Psoas muscle (tissue), 8 donors: ENCODE measurements around the gene OLA1. TPM values are rescaled to one million over a fixed set of nuclear protein-coding genes. Genes with fewer than 3 reads are reported as not detected.

Experiments
- ATAC-seq, 4 donors: fragments of 200-7000 bp; cut with Tn5 transposase; one replicate each; pipeline ENCODE4 v1.9.1; 2020; ENCODE audit warnings: moderate library complexity in 3 of 4, mild to moderate bottlenecking in 2 of 4
- DNase-seq, 2 donors: peaks; one replicate each; pipeline ENCODE4 v3.0.0-alpha.2; 2020
- H3K27ac ChIP-seq: fragments of 200-600 bp; one replicate; pipeline ENCODE4 v1.8.0; 2022
- H3K27me3 ChIP-seq, 3 donors: fragments of 200-600 bp in 1 of 3; one replicate each; pipeline versions ENCODE4 v1.6.1 to v1.8.0; 2013 to 2022; ENCODE audit warnings: low read length in 2 of 3, mild to moderate bottlenecking in 2 of 3, moderate library complexity in 1 of 3; ENCODE audit not compliant: insufficient read depth in 3 of 3
- H3K36me3 ChIP-seq, 2 donors: fragments of 200-600 bp in 1 of 2; one replicate each; pipeline versions ENCODE4 v1.6.1 to v1.8.0; 2013 to 2022; ENCODE audit warnings: low read depth in 1 of 2, mild to moderate bottlenecking in 1 of 2, moderate library complexity in 1 of 2; ENCODE audit not compliant: insufficient read depth in 1 of 2
- H3K4me1 ChIP-seq: fragments of 200-600 bp; one replicate; pipeline ENCODE4 v1.8.0; 2022
- H3K4me3 ChIP-seq: fragments of 200-600 bp; one replicate; pipeline ENCODE4 v1.8.0; 2022; ENCODE audit warnings: mild to moderate bottlenecking
- H3K9me3 ChIP-seq: fragments of 200-600 bp; one replicate; pipeline ENCODE4 v1.8.0; 2022
- WGBS, 3 donors: extraction: QIAGEN DNeasy Blood & Tissue Kit; methylation state at CpG; one replicate each; pipeline versions ENCODE4 v1.1.6 to v1.1.7; 2013; 5-methylcytosine and 5-hydroxymethylcytosine counted together
- intact Hi-C, 2 donors: fragments of 100-400 bp; cut with DNase I; formaldehyde crosslinking; loops; one replicate each; pipeline versions ENCODE4 v1.11.0 to v1.14.2; 2022
- polyA plus RNA-seq, 3 donors: library from polyadenylated mRNA; stranded (reverse); fragments of 200-250 nt; gene quantifications; one replicate each; pipeline ENCODE4 v1.2.3, GENCODE V29; 2013
- total RNA-seq, 4 donors: library from RNA; stranded (reverse); fragmentation: NEBNext Ultra II Directional in 2 of 4; extraction: Animal tissue kit (Norgen Biotek cat#: 25700) in 2 of 4; gene quantifications; one replicate each; pipeline versions ENCODE4 v1.2.1 to v1.2.4, GENCODE V29; 2021 to 2023
- TF ChIP-seq, protein P1 (sequence below): fragments of 200-600 bp; IDR thresholded peaks from one replicate; pipeline ENCODE4 v1.8.0; 2022; ENCODE audit warnings: antibody characterized with exemption
- donor health status: healthy with polysubstance abuse.
- donor health status: DM: no; HTN: no; CAD: no; lungs with moderate emphysema.
- donor health status: Bipolar disorder and iron deficiency.
- donor health status: healthy.
- donor health status: DM: yes; HTN: yes; CAD: no.
- donor health status: DM: no; HTN: no; CAD: no.
- donor health status: DM: no; HTN: no; CAD: no.
- donor health status: DM: yes; HTN: yes; CAD: no.

The OLA1 gene
- total and polyA plus RNA-seq, 7 donors = 86.8 to 125 (median 112) TPM

DNA sequence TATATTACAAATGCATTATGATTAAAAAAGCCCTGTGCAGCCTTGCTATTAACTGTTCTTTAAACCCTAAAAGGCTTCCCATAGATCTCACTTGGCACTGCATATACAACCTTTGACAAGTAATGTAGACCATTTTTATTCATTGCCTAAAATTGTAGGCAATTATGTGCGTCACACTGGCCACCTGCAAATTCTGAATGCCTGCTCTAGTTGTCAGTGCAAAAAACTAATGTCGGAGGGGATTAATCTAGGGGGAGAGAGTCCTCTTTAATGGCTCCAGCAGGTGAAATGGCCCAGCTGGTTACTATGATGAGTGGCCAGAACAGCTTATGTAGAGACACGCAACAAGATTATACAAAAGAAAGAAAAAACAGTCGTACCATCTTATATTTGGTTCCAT lies 123.2 kb downstream of the OLA1 start:
- ATAC-seq (no peak), DNase-seq (no peak)
- WGBS, 3 donors = 91 to 95% (median 93%) methylated on average over 4 of the region's 4 CpGs
- Histone ChIP-seq H3K9me3 (no peaks in the 10 kb centered on the region), H3K4me3 (no peak overlapping the region), H3K27ac (no peak overlapping the region), H3K27me3 (no peaks in the 10 kb centered on the region), H3K4me1 (no peaks in the 10 kb centered on the region), H3K36me3 (peaks cover 0 to 10% of the 10 kb centered on the region in 2 donors)
- intact Hi-C loops = no loop called here
- TF ChIP-seq, protein P1, sequence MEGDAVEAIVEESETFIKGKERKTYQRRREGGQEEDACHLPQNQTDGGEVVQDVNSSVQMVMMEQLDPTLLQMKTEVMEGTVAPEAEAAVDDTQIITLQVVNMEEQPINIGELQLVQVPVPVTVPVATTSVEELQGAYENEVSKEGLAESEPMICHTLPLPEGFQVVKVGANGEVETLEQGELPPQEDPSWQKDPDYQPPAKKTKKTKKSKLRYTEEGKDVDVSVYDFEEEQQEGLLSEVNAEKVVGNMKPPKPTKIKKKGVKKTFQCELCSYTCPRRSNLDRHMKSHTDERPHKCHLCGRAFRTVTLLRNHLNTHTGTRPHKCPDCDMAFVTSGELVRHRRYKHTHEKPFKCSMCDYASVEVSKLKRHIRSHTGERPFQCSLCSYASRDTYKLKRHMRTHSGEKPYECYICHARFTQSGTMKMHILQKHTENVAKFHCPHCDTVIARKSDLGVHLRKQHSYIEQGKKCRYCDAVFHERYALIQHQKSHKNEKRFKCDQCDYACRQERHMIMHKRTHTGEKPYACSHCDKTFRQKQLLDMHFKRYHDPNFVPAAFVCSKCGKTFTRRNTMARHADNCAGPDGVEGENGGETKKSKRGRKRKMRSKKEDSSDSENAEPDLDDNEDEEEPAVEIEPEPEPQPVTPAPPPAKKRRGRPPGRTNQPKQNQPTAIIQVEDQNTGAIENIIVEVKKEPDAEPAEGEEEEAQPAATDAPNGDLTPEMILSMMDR = no peak

DNA sequence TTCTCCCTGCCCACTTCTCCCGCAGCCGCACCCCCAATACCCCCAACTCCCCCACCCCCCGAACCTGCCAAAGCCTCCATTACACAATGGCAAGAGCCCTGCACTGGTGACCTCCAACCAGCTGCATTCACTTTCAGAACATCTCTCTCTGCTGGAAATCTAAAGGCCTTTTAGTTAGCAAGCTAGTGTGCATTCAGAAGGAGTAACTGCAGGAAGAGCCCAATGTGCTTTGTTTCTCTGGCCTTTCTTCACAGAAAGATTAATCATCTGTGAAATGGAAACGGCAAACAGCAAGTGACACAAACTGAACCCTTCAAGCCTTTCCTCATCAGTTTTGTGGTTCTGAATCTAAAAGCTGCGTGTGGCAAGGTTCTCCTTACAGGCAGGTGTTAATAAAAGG lies 124.2 kb downstream of the OLA1 start:
- no peak overlapping the region for H3K4me3 ChIP-seq
- H3K9me3 ChIP-seq = no peaks in the 10 kb centered on the region
- H3K36me3 ChIP-seq = peaks cover 0 to 10% of the 10 kb centered on the region in 2 donors
- intact Hi-C loops = no loop called here
- H3K27me3 ChIP-seq = no peaks in the 10 kb centered on the region
- no peaks in the 10 kb centered on the region for H3K4me1 ChIP-seq
- WGBS, 3 donors = 81 to 90% (median 83%) methylated on average over 5 of the region's 5 CpGs
- no peak for ATAC-seq
- no peak for DNase-seq
- TF ChIP-seq, protein P1 = no peak
- H3K27ac ChIP-seq = no peak overlapping the region

DNA sequence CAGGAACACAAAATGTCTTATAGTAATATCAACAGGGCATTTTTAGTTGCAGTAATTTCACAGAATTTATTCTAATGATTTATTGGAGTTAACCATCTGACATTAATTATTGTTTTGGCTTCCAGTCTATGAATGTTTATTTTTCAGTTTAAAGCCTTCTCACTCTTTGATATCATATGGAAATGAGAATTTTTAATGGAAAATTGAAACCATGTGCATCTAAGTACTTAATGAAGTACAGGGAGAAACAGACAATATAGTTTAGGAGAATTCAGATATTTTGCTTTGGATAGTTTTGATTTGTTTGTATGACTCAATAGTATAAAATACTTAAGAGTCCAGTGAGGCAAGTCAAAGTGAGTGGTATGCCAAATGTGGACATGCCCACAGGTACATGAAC lies 126.1 kb downstream of the OLA1 start:
- TF ChIP-seq, protein P1 = no peak
- ATAC-seq (no peak), DNase-seq (no peak)
- H3K4me3 ChIP-seq = no peak overlapping the region
- intact Hi-C loops = no loop called here
- no peak overlapping the region for H3K27ac ChIP-seq
- no peaks in the 10 kb centered on the region for H3K4me1 ChIP-seq
- peaks cover 0 to 10% of the 10 kb centered on the region in 2 donors for H3K36me3 ChIP-seq
- no peaks in the 10 kb centered on the region for H3K27me3 ChIP-seq
- no peaks in the 10 kb centered on the region for H3K9me3 ChIP-seq

DNA sequence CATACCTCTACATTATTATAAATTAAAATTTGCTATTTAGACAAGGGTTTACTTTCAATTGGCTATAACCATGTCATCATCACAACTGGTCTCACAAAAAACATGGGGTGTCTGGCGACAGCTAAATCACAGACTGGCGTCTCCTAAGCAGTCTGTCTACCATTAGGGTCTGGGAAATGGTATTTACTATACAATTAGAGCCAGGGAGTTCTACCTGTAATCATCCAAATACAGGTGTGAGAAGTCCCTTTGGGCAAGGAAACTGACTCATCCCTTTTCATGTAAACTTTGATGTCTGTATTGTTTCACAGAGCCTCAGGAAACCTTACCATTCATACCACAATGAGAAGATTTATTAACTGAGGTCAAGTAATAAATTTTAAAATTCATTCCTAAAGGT lies 126.7 kb downstream of the OLA1 start:
- Histone ChIP-seq H3K9me3 (no peaks in the 10 kb centered on the region), H3K4me3 (no peak overlapping the region), H3K27me3 (no peaks in the 10 kb centered on the region), H3K27ac (no peak overlapping the region), H3K4me1 (no peaks in the 10 kb centered on the region), H3K36me3 (peaks cover 0 to 10% of the 10 kb centered on the region in 2 donors)
- intact Hi-C loops = no loop called here
- ATAC-seq (no peak), DNase-seq (no peak)
- 95 to 98% (median 97%) methylated on average over 2 of the region's 2 CpGs for WGBS, 3 donors
- TF ChIP-seq, protein P1 = no peak

GRCh38 chr2:174121175-174121574 lies 127.2 kb downstream of the OLA1 start:
- Histone ChIP-seq H3K36me3 (peaks cover 0 to 10% of the 10 kb centered on the region in 2 donors), H3K9me3 (no peaks in the 10 kb centered on the region), H3K4me1 (no peaks in the 10 kb centered on the region), H3K27me3 (no peaks in the 10 kb centered on the region), H3K27ac (no peak overlapping the region), H3K4me3 (no peak overlapping the region)
- DNase-seq (no peak), ATAC-seq (no peak)
- TF ChIP-seq, protein P1 = no peak
- 93 to 97% (median 97%) methylated on average over 2 of the region's 2 CpGs for WGBS, 3 donors
- intact Hi-C loops = no loop called here
